Spinal cord (tissue), 10 donors: ENCODE data around the gene RUFY2. TPM values are rescaled to one million over a fixed set of nuclear protein-coding genes. Genes with fewer than 3 reads are reported as not detected.

Experiments
- DNase-seq, 6 donors: peaks; one replicate each; pipeline versions ENCODE4 v3.0.0 to v3.0.0-alpha.2; 2013 to 2015; ENCODE audit warnings: low spot score in 6 of 6, low read depth in 4 of 6
- H3K27ac ChIP-seq: one replicate; pipeline ENCODE4 v1.5.1; 2013; ENCODE audit warnings: low read depth, low read length, control low read depth
- H3K27me3 ChIP-seq: one replicate; pipeline ENCODE4 v1.6.1; 2013; ENCODE audit warnings: low read length; ENCODE audit not compliant: control insufficient read depth, insufficient read depth
- H3K36me3 ChIP-seq: one replicate; pipeline ENCODE4 v1.6.1; 2013; ENCODE audit warnings: low read length; ENCODE audit not compliant: control insufficient read depth, insufficient read depth
- H3K4me1 ChIP-seq: one replicate; pipeline ENCODE4 v1.6.1; 2013; ENCODE audit warnings: low read length; ENCODE audit not compliant: control insufficient read depth, insufficient read depth
- H3K4me3 ChIP-seq: one replicate; pipeline ENCODE4 v1.5.1; 2013; ENCODE audit warnings: low read depth, low read length, control low read depth
- H3K9me3 ChIP-seq: one replicate; pipeline ENCODE4 v1.6.1; 2013; ENCODE audit warnings: low read length; ENCODE audit not compliant: control insufficient read depth, insufficient read depth
- WGBS: methylation state at CpG from one replicate; pipeline ENCODE4 v1.1.5; 2013; ENCODE audit warnings: missing lambda C conversion rate; ENCODE audit not compliant: insufficient coverage; 5-methylcytosine and 5-hydroxymethylcytosine counted together
- polyA plus RNA-seq, 2 donors: library from polyadenylated mRNA; unstranded; fragments of 120-200 nt; gene quantifications; one replicate each; pipeline ENCODE4 v1.2.1, GENCODE V29; 2013; ENCODE audit not compliant: insufficient read length in 2 of 2
- total RNA-seq, 2 donors: library from RNA; depleted of rRNA in 1 of 2; stranded (reverse); fragments of 120-200 nt in 1 of 2; fragments of >200 nt in 1 of 2; gene quantifications; one replicate each; pipeline versions ENCODE4 v1.2.3 to v1.2.4, GENCODE V29; 2013 to 2014
- donor health status: healthy.

Gene RUFY2
- total and polyA plus RNA-seq, 4 donors = 43.1 to 71.6 (median 57.0) TPM

GRCh38 chr10:68340358-68341080, 66.6 kb downstream of the RUFY2 start:
- H3K27ac ChIP-seq = no peak overlapping the region
- no peak overlapping the region for H3K4me3 ChIP-seq
- no peaks in the 10 kb centered on the region for H3K4me1 ChIP-seq

GRCh38 chr10:68336754-68337351, 70.2 kb downstream of the RUFY2 start:
- Histone ChIP-seq H3K4me1 (no peaks in the 10 kb centered on the region), H3K36me3 (peaks cover 25% of the 10 kb centered on the region)

More at GRCh38 chr10:68340358-68341080, 66.6 kb downstream of the RUFY2 start:
- no peaks in the 10 kb centered on the region for H3K9me3 ChIP-seq
- no peaks in the 10 kb centered on the region for H3K27me3 ChIP-seq
- 80% methylated on average over 2 of the region's 8 CpGs for WGBS
- DNase-seq = no peak
- H3K36me3 ChIP-seq = peaks cover 23% of the 10 kb centered on the region

GRCh38 chr10:68334672-68335467, 72.2 kb downstream of the RUFY2 start:
- Histone ChIP-seq H3K27ac (peak overlapping the region; percentile 48), H3K4me3 (peak overlapping the region; percentile 99)
- no CpG with 5 or more reads among the region's 8 CpGs for whole genome bisulfite sequencing

More at GRCh38 chr10:68336754-68337351, 70.2 kb downstream of the RUFY2 start:
- Histone ChIP-seq H3K27me3 (no peaks in the 10 kb centered on the region), H3K27ac (no peak overlapping the region), H3K9me3 (no peaks in the 10 kb centered on the region), H3K4me3 (no peak overlapping the region)
- DNase-seq = no peak
- no CpG with 5 or more reads among the region's 7 CpGs for WGBS

GRCh38 chr10:68333440-68334431, 73.3 kb downstream of the RUFY2 start:
- Histone ChIP-seq H3K4me1 (peaks cover 14% of the 10 kb centered on the region), H3K27me3 (no peaks in the 10 kb centered on the region), H3K4me3 (peak overlapping the region; percentile 99), H3K9me3 (no peaks in the 10 kb centered on the region), H3K36me3 (peaks cover 3% of the 10 kb centered on the region), H3K27ac (peak overlapping the region; percentile 99)
- no CpG with 5 or more reads among the region's 10 CpGs for WGBS
- peak in 2 of 6 donors; percentile 41 to 67 for DNase-seq

More at GRCh38 chr10:68334672-68335467, 72.2 kb downstream of the RUFY2 start:
- DNase-seq = no peak
- H3K36me3 ChIP-seq = peaks cover 9% of the 10 kb centered on the region
- no peaks in the 10 kb centered on the region for H3K27me3 ChIP-seq
- no peaks in the 10 kb centered on the region for H3K9me3 ChIP-seq
- H3K4me1 ChIP-seq = peaks cover 11% of the 10 kb centered on the region

- Histone ChIP-seq H3K9me3 (no peaks in the 10 kb centered on the region), H3K4me3 (peak overlapping the region; percentile 99), H3K27ac (peak overlapping the region; percentile 99), H3K4me1 (peaks cover 15% of the 10 kb centered on the region), H3K27me3 (no peaks in the 10 kb centered on the region), H3K36me3 (peaks cover 3% of the 10 kb centered on the region)
- DNase-seq = no peak
- WGBS = 0% methylated on average over 8 of the region's 10 CpGs
Observed at GRCh38 chr10:68333058-68333395, 74.0 kb downstream of the RUFY2 start.

GRCh38 chr10:68332259-68333057, 74.6 kb downstream of the RUFY2 start, which contains the start of gene PBLD:
Gene PBLD (minus strand): TSS chr10:68332928. CDS start chr10:68306844, 26,084 bp downstream.
- H3K4me1 ChIP-seq = peaks cover 15% of the 10 kb centered on the region
- peak within 1 kb of the TSS; percentile 99 for H3K27ac ChIP-seq
- H3K27me3 ChIP-seq = no peaks in the 10 kb centered on the region
- DNase-seq = peak; percentile 71 to 95 (median 76)
- no peaks in the 10 kb centered on the region for H3K9me3 ChIP-seq
- peaks cover 3% of the 10 kb centered on the region for H3K36me3 ChIP-seq
- peak within 1 kb of the TSS; percentile 99 for H3K4me3 ChIP-seq
- WGBS = 0% methylated on average over 40 of the region's 51 CpGs

- Histone ChIP-seq H3K4me3 (peak within 1 kb of the TSS; percentile 99), H3K27me3 (no peaks in the 10 kb centered on the region), H3K27ac (peak within 1 kb of the TSS; percentile 99), H3K4me1 (peaks cover 15% of the 10 kb centered on the region), H3K9me3 (no peaks in the 10 kb centered on the region), H3K36me3 (peaks cover 3% of the 10 kb centered on the region)
- DNase-seq = peak; percentile 96 to 100 (median 98)
- 0% methylated on average over 68 of the region's 73 CpGs for WGBS
Observed at GRCh38 chr10:68331455-68332258, 75.4 kb downstream of the RUFY2 start, which contains the start of gene HNRNPH3. Gene HNRNPH3 (plus strand): TSS chr10:68332064. CDS start chr10:68337222, 5,158 bp downstream.
